HG03045 (cell line): ENCODE results near the gene CSNK1D.

Source experiments
- ATAC-seq: cut with Tn5 transposase; IDR thresholded peaks from one replicate; pipeline ENCODE4 v1.9.1; 2021; ENCODE audit warnings: mild to moderate bottlenecking, moderate library complexity; ENCODE audit not compliant: unreplicated experiment

Gene CSNK1D

GRCh38 chr17:82311971-82312370, 38.5 kb upstream of the CSNK1D start:
- ATAC-seq, result no peak

DNA sequence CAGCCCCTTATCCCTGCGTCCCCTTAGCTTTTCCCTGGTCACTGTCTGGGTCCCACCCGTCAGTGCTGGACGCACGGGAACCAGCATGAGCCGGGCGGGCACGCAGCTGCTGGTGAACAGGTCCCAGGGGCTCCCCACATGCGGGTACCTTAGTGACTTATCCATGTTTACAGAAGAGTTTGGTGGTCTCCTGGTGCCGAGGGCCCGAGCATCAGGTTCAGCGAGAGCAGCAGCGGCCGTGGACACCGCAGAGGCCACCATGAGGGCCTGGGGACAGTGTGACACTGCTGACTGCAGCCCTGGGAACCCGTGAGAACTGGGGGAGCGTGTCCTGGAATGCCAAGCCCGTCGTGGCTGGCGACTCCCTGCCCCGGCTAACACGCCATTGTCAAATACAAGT, 37.4 kb upstream of the CSNK1D start:
- ATAC-seq, result no peak

- no peak for ATAC-seq
These were observed 36.4 kb upstream of the CSNK1D start for GRCh38 chr17:82309656-82310570.

GRCh38 chr17:82305727-82306300, 32.3 kb upstream of the CSNK1D start:
- ATAC-seq, result no peak

DNA sequence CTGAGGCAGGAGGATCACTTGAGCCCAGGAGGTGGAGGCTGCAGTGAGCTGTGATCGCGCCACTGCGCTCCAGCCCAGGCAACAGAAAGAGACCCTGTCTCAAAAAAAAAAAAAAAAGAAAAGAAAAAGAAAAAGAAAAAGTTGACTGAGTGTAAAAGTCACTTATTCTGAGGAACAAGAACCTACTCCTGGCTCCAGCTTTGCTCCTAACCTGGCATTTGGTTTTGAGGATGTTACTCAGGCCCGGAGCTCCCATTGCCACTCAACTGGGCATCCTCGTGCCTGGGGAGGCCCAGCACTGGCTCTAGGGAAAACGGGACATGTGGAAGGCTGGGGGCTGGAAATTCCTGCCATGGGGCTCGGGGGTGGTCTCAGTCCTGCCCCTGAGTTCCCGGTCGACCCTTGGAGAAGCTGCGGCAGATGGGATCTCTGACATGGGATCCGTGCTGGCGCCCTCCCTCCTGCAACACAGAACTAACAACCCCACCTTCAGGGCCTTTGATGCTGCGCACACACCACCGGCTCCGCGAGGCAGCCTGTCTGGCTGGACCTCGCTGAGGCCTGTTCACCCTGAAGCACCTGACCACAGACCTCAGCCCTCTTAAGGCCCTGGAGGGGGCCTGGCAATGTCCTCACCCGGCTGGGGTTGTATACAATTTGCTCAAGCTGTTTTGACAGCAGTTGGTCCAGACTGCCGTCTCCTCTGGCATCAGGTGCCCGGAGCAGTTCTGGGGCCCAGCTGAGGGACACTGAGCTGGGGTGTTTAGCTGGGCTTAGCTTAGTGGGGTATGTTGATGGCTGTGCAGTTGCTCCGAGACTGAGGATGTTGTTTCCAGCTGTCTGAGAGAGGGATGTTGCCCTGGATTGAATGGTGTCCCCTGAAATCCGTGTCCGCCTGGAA, 31.6 kb upstream of the CSNK1D start:
- no peak for ATAC-seq

DNA sequence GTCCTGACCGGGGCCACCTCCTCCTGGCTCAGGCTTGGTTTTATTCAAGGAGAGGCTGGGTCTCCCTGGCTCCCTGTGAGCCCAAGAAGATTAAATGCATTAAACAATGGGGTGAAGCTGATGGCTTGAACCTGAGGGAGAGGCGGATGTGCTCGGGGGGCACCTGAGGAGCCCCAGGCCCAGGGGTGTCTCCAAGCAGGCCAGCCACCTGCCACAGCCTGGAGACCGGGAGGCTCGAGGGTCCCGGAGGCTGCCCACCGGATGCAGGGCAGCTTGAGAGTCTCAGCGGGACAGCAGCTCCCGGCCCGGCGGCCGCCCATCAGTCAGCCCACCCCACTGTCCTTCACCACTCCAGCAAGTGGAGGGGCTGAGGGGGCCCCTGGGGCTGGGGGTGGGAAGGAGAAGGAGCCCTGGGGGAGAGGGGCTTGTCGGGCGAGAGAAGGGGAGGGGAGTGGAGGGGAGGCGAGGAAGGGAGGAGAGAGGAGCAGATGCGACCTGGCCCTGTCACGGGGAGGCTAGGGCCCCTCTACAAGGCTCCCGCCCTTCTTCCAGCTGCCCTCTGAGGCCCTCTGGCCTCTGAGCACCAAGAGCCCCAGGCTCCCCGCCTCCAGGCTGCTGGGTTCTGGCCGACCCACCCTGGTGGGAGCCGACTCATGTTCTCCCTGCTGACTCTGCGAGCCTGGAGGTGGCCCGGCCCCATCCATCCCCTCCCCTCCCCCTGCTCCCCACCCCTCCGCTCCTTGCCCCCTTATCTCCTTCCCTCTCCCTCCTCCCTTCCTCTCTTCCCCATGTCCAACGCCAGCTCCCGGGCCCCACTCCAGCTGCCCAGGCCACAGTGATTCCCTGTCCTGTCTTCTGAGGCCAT, 30.7 kb upstream of the CSNK1D start:
- no peak for ATAC-seq

DNA sequence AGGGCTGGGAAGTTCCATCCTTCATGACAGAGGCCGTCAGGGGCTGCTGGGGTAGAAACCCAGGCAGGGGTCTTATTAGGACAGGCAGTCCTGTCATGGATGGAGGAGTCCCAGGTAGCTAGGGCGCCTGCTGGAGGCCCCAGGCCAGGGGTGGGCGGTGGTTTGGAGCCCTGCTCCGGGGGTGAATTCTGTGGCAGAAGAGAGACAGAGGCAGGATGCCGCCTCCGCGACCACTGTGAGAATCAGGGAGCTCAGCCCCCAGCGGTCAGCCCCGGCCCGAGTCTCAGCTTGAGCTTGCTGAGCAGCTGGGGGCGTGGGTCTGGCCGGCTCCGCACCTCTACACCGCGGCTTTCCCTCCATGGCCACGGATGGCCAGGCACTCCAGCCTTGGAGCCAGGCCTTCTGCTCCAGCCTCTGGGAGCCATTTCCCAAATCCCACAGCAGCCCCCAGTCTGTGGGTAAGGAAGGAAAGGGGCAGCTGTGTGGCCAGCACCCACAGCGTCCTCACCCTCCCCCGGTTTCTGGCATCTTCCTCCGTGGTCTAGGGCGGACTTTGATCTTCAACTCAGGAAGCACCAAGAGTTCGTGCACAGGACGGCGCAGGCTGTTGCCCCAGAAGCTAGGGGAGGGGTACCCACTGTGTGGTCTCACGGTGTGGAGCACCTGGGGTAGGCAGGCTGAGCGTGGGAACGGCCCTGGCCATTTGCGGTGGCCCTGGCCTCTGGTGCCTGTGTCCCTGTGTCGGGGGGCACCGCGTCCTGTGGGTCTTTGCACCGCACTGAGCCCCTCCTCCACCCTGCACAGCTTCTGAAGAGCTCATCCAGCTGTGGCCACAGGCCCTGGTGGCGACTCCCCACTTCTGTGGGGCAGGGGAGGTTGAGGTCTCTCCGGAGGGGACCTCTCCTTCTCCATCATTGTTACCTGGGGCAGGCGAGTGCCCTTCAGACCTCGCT, 29.8 kb upstream of the CSNK1D start:
- no peak for ATAC-seq

GRCh38 chr17:82302568-82302963, 29.1 kb upstream of the CSNK1D start:
- ATAC-seq, result no peak

DNA sequence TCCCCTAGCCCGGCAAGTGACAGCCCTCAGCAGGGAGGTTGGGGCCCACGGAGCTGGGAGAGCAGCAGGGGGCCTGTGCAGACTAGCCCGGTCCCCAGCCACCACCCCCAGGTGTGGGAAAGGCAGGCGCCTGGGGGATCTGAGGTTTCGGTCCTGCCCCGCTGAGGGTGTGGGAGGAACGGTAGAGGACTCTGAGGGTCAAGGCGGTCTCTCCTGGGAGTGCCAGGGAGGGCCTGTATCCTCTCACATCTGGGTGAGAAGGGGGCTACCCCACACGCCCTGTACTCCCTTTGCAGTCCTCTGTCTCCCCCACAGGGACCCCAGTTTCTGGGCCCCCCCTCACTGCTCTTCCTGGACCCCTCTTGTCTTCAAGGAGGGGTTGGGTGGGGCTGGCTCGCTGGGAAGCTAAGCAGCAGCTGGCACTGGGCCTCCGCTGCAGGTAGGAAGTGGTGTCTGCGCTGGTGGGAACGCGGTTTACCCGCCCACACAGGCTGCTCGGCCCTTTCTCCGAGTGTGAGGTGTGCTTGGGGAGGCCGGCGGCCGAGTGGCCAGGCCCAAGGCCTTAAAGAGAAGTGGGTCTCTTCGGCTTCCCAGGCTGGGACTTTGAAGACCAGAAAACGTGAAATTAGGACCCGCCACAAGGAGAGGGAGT, 28.5 kb upstream of the CSNK1D start:
- ATAC-seq, result no peak

DNA sequence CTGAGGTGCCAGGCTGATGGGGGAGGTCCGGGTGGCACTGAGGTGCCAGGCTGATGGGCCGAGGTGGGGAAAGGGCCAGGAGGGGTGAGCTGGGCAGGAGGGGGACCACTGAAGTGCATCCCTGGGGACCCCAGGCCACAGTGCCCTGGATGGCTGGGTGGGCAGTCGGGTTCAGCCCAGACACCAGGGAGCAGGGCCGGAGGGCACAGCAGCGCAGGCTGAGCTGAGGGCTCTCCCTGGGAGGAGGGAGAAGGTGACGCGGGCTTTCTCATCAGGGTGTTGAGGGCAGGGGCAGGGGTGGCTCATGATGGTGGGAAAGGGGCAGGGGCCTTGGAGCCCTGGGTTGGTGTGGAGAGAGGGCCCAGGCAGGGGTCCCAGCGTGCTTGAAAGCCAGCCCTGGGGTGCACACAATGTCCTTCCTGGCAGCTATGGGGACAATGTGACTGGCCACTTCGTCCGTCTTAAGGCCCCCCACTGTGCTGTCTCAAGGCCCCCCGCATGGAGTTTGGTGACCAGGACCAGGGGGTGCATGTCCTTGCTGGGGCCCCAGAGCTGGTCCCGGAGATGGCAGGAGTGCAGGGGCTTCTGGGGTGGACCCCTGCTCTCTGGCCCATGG, 27.9 kb upstream of the CSNK1D start:
- no peak for ATAC-seq

- ATAC-seq, result no peak
These were observed 27.3 kb upstream of the CSNK1D start for GRCh38 chr17:82300707-82301270.

DNA sequence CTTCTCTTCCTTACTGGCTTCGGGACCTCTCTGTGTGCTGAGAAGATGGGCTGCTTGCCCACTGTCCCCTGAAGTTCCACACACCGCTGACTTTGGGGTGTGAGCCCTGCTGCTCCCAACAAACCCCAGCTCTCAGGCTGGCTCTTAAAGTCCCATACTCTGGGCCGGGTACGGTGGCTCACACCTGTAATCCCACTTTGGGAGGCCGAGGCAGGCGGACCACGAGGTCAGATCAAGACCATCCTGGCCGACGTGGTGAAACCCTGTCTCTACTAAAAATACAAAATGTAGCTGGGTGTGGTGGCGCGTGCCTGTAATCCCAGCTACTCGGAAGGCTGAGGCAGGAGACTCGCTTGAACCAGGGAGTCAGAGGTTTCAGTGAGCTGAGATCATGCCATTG, 26.7 kb upstream of the CSNK1D start:
- ATAC-seq, result no peak

- no peak for ATAC-seq
These were observed 26.0 kb upstream of the CSNK1D start for GRCh38 chr17:82299452-82299851.

DNA sequence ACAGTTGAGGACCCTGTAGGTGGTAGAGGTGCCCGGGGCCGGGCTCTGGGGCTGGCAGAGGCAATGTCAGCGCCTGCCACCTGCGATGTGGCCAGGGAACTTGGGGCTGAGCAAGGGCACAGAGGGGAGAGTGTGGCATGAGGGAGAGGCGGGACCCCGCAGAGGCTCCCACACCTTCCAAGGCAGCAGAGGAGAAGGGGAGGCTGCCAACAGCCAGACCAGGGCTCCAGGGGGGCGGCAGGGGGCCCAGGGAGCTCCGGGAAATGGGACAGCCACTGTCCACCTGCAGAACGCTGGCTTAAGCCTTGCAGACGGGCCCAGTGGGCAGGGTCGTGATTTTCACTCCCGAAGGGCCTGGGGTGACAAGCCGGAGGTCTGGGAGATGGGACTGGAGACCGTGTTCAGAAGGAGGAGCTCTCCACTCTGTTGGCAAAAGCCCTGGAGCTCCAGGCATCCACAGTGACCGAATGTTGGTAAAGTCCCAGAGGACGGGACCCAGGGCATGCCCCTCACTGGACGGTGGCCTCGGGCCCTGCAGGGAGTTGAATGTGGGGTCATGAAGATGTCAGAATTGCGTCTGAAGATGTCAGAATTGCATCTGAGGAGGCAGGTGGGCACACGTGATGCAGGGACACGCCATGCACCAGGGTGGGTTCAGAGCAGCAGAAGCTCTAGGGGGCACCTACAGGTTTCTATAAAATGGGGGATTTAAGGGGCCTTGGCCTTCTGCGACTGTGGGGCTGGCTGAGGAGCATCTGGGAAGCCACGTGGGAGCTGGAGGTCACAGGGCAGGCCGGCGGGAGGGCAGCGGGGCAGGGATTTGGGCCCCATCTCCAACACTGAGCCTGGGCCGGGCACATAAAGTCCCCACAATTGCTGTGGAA, 25.3 kb upstream of the CSNK1D start:
- ATAC-seq, result no peak

DNA sequence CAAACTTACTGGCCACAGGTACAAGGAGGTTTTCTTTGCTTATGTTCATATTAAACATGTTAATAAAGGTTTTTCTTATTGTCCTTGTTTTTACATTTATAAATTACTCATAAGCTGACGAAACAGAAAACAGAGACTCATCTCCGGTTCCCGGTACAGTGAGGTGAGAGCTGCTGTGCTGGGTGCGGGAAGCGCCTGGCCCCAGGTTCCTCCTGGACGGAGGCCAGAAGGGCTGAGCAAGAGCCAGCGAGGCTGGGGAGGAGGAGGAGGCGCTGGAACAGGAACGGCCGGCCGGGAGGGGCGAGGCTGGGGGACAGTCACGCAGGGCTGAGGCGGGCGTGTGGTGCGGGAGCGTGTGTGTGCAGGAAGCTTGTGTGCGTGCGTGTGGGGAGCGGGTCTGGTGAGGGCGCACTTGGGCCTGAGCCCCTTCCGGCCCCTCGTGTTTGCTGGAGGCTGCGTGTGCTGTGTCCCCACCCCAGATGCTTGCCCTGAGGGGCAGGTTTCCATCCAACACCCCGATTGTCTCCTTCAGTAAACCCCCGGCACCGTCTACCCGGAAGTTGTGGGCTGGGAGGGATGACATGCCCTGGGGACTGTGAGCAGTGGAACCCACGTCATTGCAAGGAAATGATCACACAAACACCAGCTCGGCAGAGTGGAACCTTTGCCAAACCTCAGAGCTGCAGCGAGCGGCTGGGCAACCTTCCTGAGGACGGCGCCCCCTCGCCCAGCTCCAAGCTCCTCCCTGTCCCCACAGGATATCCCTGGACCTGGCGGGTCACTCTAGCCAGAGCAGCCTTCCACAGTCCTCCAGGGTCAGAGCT, 24.4 kb upstream of the CSNK1D start:
- no peak for ATAC-seq

GRCh38 chr17:82297280-82297713, 23.8 kb upstream of the CSNK1D start:
- ATAC-seq, result no peak
